ENCODE measurements around the gene NPHP4.

The NPHP4 gene

GRCh38 chr1:5991381-5992025 lies 722 bp downstream of the NPHP4 start:
- H3K27me3 ChIP-seq (ENCODE audit: insufficient read depth, low read length), result peaks cover 32% of the 10 kb centered on the region
- no peaks in the 10 kb centered on the region for H3K9me3 ChIP-seq (ENCODE audit: insufficient read depth, low read depth, low read length)
- H3K9ac ChIP-seq (ENCODE audit: low read depth, low read length), result no peak overlapping the region; the same call in 1 of the 2 replicates
- H3K4me3 ChIP-seq (ENCODE audit: low read length), result peak overlapping the region; percentile 88
- H3K4me1 ChIP-seq (ENCODE audit: insufficient read depth, low read length), result peaks cover 11% of the 10 kb centered on the region
- no peak overlapping the region for H3K27ac ChIP-seq (ENCODE audit: low read length)
- no peaks in the 10 kb centered on the region for H3K36me3 ChIP-seq (ENCODE audit: insufficient read depth, low read depth, low read length)

- peaks cover 11% of the 10 kb centered on the region for H3K4me1 ChIP-seq (ENCODE audit: insufficient read depth, low read length)
- H3K36me3 ChIP-seq (ENCODE audit: insufficient read depth, low read depth, low read length), result no peaks in the 10 kb centered on the region
- H3K9me3 ChIP-seq (ENCODE audit: insufficient read depth, low read depth, low read length), result no peaks in the 10 kb centered on the region
- H3K27me3 ChIP-seq (ENCODE audit: insufficient read depth, low read length), result peaks cover 32% of the 10 kb centered on the region
- H3K4me3 ChIP-seq (ENCODE audit: low read length), result peak overlapping the region; percentile 88
- H3K27ac ChIP-seq (ENCODE audit: low read length), result no peak overlapping the region
- H3K9ac ChIP-seq (ENCODE audit: low read depth, low read length), result no peak overlapping the region
These were observed 1.3 kb downstream of the NPHP4 start for GRCh38 chr1:5990913-5991312.

- Histone ChIP-seq H3K27me3 (ENCODE audit: insufficient read depth, low read length) (peaks cover 25% of the 10 kb centered on the region), H3K36me3 (ENCODE audit: insufficient read depth, low read depth, low read length) (no peaks in the 10 kb centered on the region), H3K4me1 (ENCODE audit: insufficient read depth, low read length) (peaks cover 11% of the 10 kb centered on the region), H3K4me3 (ENCODE audit: low read length) (no peak overlapping the region), H3K27ac (ENCODE audit: low read length) (no peak overlapping the region), H3K9me3 (ENCODE audit: insufficient read depth, low read depth, low read length) (no peaks in the 10 kb centered on the region), H3K9ac (ENCODE audit: low read depth, low read length) (no peak overlapping the region)
These were observed 2.4 kb downstream of the NPHP4 start for GRCh38 chr1:5989731-5990271.

GRCh38 chr1:5989286-5989605 lies 3.0 kb downstream of the NPHP4 start:
- no peaks in the 10 kb centered on the region for H3K36me3 ChIP-seq (ENCODE audit: insufficient read depth, low read depth, low read length)
- no peak overlapping the region for H3K9ac ChIP-seq (ENCODE audit: low read depth, low read length)
- H3K4me3 ChIP-seq (ENCODE audit: low read length), result no peak overlapping the region
- H3K27ac ChIP-seq (ENCODE audit: low read length), result no peak overlapping the region
- no peaks in the 10 kb centered on the region for H3K9me3 ChIP-seq (ENCODE audit: insufficient read depth, low read depth, low read length)
- peaks cover 20% of the 10 kb centered on the region for H3K27me3 ChIP-seq (ENCODE audit: insufficient read depth, low read length)
- H3K4me1 ChIP-seq (ENCODE audit: insufficient read depth, low read length), result peaks cover 11% of the 10 kb centered on the region

- peaks cover 4% of the 10 kb centered on the region; the same call in 1 of the 2 replicates for H3K36me3 ChIP-seq (ENCODE audit: insufficient read depth, low read depth, low read length)
- no peak overlapping the region for H3K4me3 ChIP-seq (ENCODE audit: low read length)
- H3K9ac ChIP-seq (ENCODE audit: low read depth, low read length), result no peak overlapping the region
- no peaks in the 10 kb centered on the region for H3K9me3 ChIP-seq (ENCODE audit: insufficient read depth, low read depth, low read length)
- peaks cover 15% of the 10 kb centered on the region for H3K27me3 ChIP-seq (ENCODE audit: insufficient read depth, low read length)
- H3K27ac ChIP-seq (ENCODE audit: low read length), result no peak overlapping the region
- peaks cover 8% of the 10 kb centered on the region for H3K4me1 ChIP-seq (ENCODE audit: insufficient read depth, low read length)
These were observed 3.5 kb downstream of the NPHP4 start for GRCh38 chr1:5988596-5989285.

- Histone ChIP-seq H3K4me3 (ENCODE audit: low read length) (no peak overlapping the region), H3K27ac (ENCODE audit: low read length) (no peak overlapping the region), H3K36me3 (ENCODE audit: insufficient read depth, low read depth, low read length) (peaks cover 11% of the 10 kb centered on the region; the same call in 1 of the 2 replicates)
These were observed 6.2 kb downstream of the NPHP4 start for GRCh38 chr1:5986018-5986417.

GRCh38 chr1:5985250-5985649 lies 7.0 kb downstream of the NPHP4 start:
- Histone ChIP-seq H3K9me3 (ENCODE audit: insufficient read depth, low read depth, low read length) (no peaks in the 10 kb centered on the region), H3K9ac (ENCODE audit: low read depth, low read length) (no peak overlapping the region), H3K27me3 (ENCODE audit: insufficient read depth, low read length) (no peaks in the 10 kb centered on the region), H3K36me3 (ENCODE audit: insufficient read depth, low read depth, low read length) (peaks cover 11% of the 10 kb centered on the region; the same call in 1 of the 2 replicates), H3K4me1 (ENCODE audit: insufficient read depth, low read length) (peaks cover 8% of the 10 kb centered on the region; the same call in 1 of the 2 replicates), H3K27ac (ENCODE audit: low read length) (no peak overlapping the region), H3K4me3 (ENCODE audit: low read length) (no peak overlapping the region)

More at GRCh38 chr1:5986018-5986417, 6.2 kb downstream of the NPHP4 start:
- peaks cover 5% of the 10 kb centered on the region for H3K27me3 ChIP-seq (ENCODE audit: insufficient read depth, low read length)
- no peaks in the 10 kb centered on the region for H3K9me3 ChIP-seq (ENCODE audit: insufficient read depth, low read depth, low read length)
- no peak overlapping the region for H3K9ac ChIP-seq (ENCODE audit: low read depth, low read length)
- peaks cover 7% of the 10 kb centered on the region for H3K4me1 ChIP-seq (ENCODE audit: insufficient read depth, low read length)

- Histone ChIP-seq H3K27me3 (ENCODE audit: insufficient read depth, low read length) (no peaks in the 10 kb centered on the region), H3K36me3 (ENCODE audit: insufficient read depth, low read depth, low read length) (peaks cover 11% of the 10 kb centered on the region; the same call in 1 of the 2 replicates), H3K9ac (ENCODE audit: low read depth, low read length) (no peak overlapping the region), H3K27ac (ENCODE audit: low read length) (no peak overlapping the region), H3K9me3 (ENCODE audit: insufficient read depth, low read depth, low read length) (no peaks in the 10 kb centered on the region), H3K4me3 (ENCODE audit: low read length) (no peak overlapping the region), H3K4me1 (ENCODE audit: insufficient read depth, low read length) (peaks cover 8% of the 10 kb centered on the region; the same call in 1 of the 2 replicates)
These were observed 8.7 kb downstream of the NPHP4 start for GRCh38 chr1:5983361-5984103.

- Histone ChIP-seq H3K36me3 (ENCODE audit: insufficient read depth, low read depth, low read length) (peaks cover 11% of the 10 kb centered on the region; the same call in 1 of the 2 replicates), H3K9me3 (ENCODE audit: insufficient read depth, low read depth, low read length) (no peaks in the 10 kb centered on the region), H3K4me3 (ENCODE audit: low read length) (no peak overlapping the region), H3K27me3 (ENCODE audit: insufficient read depth, low read length) (no peaks in the 10 kb centered on the region), H3K4me1 (ENCODE audit: insufficient read depth, low read length) (peaks cover 8% of the 10 kb centered on the region; the same call in 1 of the 2 replicates), H3K9ac (ENCODE audit: low read depth, low read length) (no peak overlapping the region), H3K27ac (ENCODE audit: low read length) (no peak overlapping the region)
These were observed 9.4 kb downstream of the NPHP4 start for GRCh38 chr1:5982868-5983267.

GRCh38 chr1:5982276-5982675 lies 9.9 kb downstream of the NPHP4 start:
- no peak overlapping the region for H3K9ac ChIP-seq (ENCODE audit: low read depth, low read length)
- peaks cover 14% of the 10 kb centered on the region; the same call in 1 of the 2 replicates for H3K36me3 ChIP-seq (ENCODE audit: insufficient read depth, low read depth, low read length)

GRCh38 chr1:5981009-5981380 lies 11.2 kb downstream of the NPHP4 start:
- Histone ChIP-seq H3K4me1 (ENCODE audit: insufficient read depth, low read length) (peaks cover 8% of the 10 kb centered on the region; the same call in 1 of the 2 replicates), H3K36me3 (ENCODE audit: insufficient read depth, low read depth, low read length) (peaks cover 15% of the 10 kb centered on the region; the same call in 1 of the 2 replicates), H3K27me3 (ENCODE audit: insufficient read depth, low read length) (no peaks in the 10 kb centered on the region), H3K9ac (ENCODE audit: low read depth, low read length) (peak overlapping the region; percentile 40; the same call in 1 of the 2 replicates), H3K27ac (ENCODE audit: low read length) (peak overlapping the region; percentile 25), H3K9me3 (ENCODE audit: insufficient read depth, low read depth, low read length) (no peaks in the 10 kb centered on the region), H3K4me3 (ENCODE audit: low read length) (peak overlapping the region; percentile 53; the same call in 1 of the 2 replicates)

More at GRCh38 chr1:5982276-5982675, 9.9 kb downstream of the NPHP4 start:
- Histone ChIP-seq H3K4me1 (ENCODE audit: insufficient read depth, low read length) (peaks cover 8% of the 10 kb centered on the region; the same call in 1 of the 2 replicates), H3K27me3 (ENCODE audit: insufficient read depth, low read length) (no peaks in the 10 kb centered on the region), H3K4me3 (ENCODE audit: low read length) (no peak overlapping the region), H3K27ac (ENCODE audit: low read length) (no peak overlapping the region), H3K9me3 (ENCODE audit: insufficient read depth, low read depth, low read length) (no peaks in the 10 kb centered on the region)
